GM18858 (cell line): ENCODE measurements around the gene LUM.
A peak's percentile ranks its signal among the peaks of the same experiment; 100 is the strongest.
"Not testable (repeated sequence)": the region's sequence is repeated elsewhere in the genome, so short reads cannot be mapped to it uniquely, and the experiment has no call there.

ENCODE experiments used
- ATAC-seq: cut with Tn5 transposase; IDR thresholded peaks from one replicate; pipeline ENCODE4 v1.9.1; 2021; ENCODE audit not compliant: unreplicated experiment

Gene LUM

GRCh38 chr12:91109581-91110310 is 1.5 kb downstream of the LUM start:
- ATAC-seq = no peak

GRCh38 chr12:91109148-91109564 is 2.1 kb downstream of the LUM start:
- ATAC-seq = peak; percentile 66

DNA sequence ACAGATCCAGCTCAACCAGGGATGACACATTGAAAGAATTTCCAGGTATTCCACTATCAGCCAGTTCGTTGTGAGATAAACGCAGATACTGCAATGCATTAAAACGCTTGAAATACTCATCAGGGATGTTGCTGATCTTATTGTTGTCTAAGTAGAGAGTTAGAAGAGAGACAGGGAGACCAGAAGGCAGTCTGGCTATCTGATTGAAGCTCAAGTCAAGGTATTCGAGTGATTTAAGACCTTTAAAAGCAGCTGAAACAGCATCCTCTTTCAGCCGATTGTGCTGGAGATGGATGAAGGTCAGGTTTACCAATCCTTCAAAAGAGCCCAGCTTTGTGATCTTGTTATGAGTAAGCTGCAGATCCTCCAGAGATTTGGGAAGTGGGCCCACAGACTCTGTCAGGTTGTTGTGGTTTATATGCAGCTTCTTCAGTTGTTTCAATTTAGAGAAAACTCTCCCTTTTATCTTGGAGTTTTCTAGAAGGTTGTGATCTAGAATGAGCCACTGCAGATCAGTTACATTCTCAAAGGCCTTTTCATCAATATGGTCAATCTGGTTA is 3.0 kb downstream of the LUM start:
- ATAC-seq = no peak

DNA sequence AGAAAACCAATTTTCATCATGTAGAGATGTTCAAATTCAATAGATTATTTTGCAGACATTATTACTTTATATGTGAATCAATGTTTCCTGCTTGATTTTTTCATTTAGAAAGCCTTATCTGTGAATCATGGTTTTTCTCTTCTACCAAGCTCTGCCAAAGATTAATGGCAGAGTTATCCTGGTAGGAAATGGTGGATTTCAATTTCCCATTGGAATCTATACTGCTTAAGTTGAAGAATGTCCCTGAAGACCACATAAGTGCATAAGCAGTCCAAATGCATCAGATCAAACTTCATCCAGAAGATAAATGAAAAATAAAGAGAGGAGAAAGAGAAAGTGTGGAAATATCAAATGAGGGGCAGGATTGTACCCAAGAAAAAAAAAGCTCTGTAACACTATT is 5.0 kb downstream of the LUM start:
- ATAC-seq = no peak

GRCh38 chr12:91105807-91106206 is 5.5 kb downstream of the LUM start:
- no peak for ATAC-seq

GRCh38 chr12:91104812-91105466 is 6.4 kb downstream of the LUM start:
- peak; percentile 71 for ATAC-seq

- ATAC-seq = no peak
Observed at GRCh38 chr12:91103624-91104023, 7.7 kb downstream of the LUM start.

- ATAC-seq = no peak
Observed at GRCh38 chr12:91103101-91103500, 8.2 kb downstream of the LUM start.

GRCh38 chr12:91100906-91101305 is 10.4 kb downstream of the LUM start:
- ATAC-seq = no peak

GRCh38 chr12:91099836-91100235 is 11.5 kb downstream of the LUM start:
- ATAC-seq = no peak

DNA sequence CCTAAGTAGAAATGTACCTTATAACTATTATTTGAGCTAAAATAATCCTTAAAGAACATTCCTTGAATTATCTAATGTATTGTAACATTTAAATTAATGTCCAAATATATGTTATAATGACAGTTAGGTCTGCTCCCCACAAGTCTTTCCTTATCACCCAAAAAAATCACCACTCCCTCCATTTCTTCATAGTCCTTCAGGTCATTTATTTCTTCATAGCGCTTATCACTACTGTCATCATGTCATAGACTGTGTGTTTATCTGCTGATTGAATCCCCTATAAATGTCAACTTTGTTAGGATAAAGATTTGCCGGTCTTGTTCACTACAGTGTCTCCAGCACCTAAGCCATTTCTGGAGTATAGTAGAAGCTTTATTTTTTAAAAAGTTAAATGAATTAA is 12.0 kb downstream of the LUM start:
- no peak for ATAC-seq

- ATAC-seq = no peak
Observed at GRCh38 chr12:91098941-91099340, 12.4 kb downstream of the LUM start.

- no peak for ATAC-seq
Observed at GRCh38 chr12:91098461-91098860, 12.8 kb downstream of the LUM start.

DNA sequence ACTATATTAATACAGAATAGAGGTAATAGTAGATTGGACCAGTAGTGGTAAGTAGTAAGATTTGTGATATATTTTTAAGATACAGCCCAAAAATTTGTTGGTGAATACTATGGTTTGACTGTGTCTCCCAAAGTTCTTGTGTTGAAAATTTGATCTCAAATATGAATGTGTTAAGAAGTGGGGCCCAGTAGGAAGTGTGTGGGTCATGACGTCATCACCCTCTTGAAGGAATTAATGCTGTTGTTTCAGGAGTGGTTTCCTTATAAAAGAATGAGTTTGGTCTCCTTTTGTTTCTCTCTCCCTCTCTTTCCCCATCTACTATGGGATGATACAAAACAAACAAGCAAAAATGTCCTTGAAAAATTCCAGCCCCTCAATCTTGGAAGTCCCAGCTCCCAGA is 16.3 kb downstream of the LUM start:
- ATAC-seq = no peak

DNA sequence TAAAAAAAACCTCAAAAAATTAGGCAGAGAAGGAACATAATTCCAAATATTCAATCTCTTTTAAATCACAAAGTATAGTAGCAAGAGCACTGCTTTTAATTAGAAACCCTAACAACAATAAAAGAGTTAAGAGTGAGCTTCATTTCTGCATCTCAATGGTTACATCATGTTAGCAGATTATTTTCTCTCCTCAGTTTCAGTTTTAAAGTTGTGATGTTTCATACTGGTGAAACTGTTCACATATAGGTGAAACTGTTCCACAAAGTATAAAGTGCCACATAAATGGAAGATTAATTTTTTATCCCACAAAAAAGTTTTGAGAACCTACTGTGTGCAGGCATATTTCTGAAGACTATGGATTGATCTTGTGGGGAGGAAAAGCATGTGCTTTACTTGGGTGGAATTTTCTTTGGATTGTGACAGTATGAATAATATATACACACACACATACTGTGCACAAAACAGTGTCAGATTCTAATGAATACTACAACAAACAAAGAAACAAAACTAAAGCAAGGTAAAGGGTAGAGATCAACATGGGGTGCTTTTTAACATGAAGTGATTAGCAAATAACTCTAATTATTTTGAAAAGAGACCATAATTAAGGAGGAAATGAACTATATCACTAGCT is 17.1 kb downstream of the LUM start:
- ATAC-seq = no peak

- no peak for ATAC-seq
Observed at GRCh38 chr12:91093341-91093740, 18.0 kb downstream of the LUM start.

DNA sequence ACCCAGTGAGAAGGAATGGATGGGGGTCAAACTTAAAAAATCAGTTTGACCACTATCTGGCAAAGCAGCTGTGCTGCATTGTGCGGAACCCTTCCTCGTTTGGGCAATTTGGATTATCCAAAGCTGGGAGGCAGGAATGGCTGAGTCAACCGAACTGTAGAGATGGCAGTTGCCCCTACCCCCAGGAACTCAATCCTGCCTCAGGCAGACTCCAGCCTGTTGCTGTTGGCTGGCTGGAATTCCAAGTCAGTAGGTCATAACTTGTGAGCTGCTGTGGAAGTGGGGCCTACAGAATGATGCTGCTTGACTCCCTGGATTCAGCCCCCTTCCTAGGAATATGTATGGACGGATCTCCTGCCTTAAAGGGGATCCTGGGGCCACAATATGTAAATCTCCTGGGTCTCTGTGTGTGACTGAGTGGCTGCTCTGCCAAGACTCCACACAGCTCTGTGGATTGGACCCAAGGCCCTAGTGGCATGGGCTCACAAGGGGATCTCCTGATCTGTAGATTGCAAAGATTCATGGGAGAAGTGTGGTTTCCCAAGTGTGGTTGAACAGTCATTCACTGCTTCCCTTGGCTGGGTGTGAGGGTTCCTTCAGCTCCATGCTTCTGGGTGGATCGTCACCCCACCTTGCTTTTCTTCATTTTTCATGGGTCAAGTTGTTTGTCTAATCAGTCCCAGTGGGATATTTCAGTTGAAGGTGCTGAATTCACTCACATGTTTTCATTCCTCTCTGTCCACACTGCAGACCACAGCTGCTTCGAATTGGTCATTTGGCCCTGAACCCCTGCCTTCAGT is 19.2 kb downstream of the LUM start:
- no peak for ATAC-seq

DNA sequence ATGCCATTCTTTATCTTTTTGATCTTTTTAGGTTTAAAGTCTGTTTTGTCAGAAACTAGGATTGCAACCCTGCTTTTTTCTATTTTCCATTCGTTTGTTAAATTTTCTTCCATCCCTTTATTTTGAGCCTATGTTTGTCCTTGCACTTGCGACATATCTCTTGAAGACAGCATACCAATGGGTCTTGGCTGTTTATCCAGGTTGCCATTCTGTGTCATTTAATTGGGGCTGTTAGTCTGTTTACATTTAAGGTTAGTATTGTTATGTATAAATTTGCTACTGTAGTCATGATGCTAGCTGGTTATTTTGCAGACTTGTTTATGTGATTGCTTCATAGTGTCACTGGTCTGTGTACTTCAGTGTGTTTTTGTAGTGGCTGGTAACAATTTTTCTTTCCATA is 21.3 kb downstream of the LUM start:
- ATAC-seq = not testable (repeated sequence)

DNA sequence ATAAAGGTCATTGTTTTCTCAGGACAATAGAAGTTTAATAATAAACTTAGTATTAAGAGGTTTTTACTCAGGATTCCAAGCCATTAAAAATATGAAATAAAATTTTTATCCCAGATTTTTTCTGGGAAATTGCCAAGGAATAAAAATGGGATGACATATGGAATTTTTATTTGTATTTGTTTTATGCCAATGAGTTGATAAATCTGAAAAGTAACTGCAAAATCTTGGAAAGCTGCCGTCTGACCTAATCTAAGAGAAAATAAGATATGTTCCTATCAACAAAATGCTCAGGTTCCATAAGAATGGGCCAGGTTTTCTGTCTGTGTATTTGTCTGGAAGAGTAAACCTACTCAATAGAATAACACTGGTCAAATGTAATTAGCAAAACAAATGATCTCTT is 31.3 kb downstream of the LUM start:
- no peak for ATAC-seq

DNA sequence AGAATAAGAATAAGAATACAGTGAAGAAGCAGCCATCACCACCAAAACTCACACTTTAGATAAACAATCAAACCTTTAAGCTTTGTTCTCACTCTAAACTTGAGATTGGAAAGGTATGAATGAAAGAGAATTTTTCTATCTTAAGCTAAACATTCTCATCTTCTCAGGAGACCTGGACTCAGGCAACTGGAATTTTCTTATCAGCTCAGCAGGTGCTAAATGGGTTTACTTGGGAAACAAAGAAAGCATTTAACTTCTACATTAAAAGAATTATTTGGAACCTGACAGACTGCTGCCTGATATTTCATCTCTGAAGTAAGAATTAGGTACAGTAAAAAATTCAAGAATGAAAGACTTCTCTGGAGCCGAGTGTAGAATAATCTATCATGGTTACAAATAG is 32.8 kb downstream of the LUM start:
- ATAC-seq = no peak
